Brain microvascular endothelial cell (primary cell): ENCODE results near the gene STOX2.

ENCODE experiments used
- DNase-seq: peaks from one replicate; pipeline ENCODE4 v3.0.0-alpha.2; 2020
- H3K27ac ChIP-seq: fragments of 250-450 bp; sonication (Bioruptor Pico); 2 replicates; pipeline ENCODE4 v1.5.1; 2020; ENCODE audit warnings: mild to moderate bottlenecking, moderate library complexity
- H3K27me3 ChIP-seq: fragments of 250-450 bp; sonication (Bioruptor Pico); replicated peaks from 2 replicates; pipeline ENCODE4 v1.5.1; 2020; ENCODE audit warnings: mild to moderate bottlenecking
- H3K36me3 ChIP-seq: fragments of 250-450 bp; sonication (Bioruptor Pico); replicated peaks from 2 replicates; pipeline ENCODE4 v1.5.1; 2020; ENCODE audit warnings: mild to moderate bottlenecking
- H3K4me3 ChIP-seq: 2 replicates; pipeline ENCODE4 v1.5.1; 2011; ENCODE audit warnings: low read depth, mild to moderate bottlenecking, control low read depth, low read length, moderate library complexity
- CTCF ChIP-seq: IDR thresholded peaks from 2 replicates; pipeline ENCODE4 v1.5.1; 2011; ENCODE audit warnings: low read depth, mild to moderate bottlenecking, moderate library complexity, low read length, control low read depth, inconsistent platforms; ENCODE audit errors: missing control alignments
- in situ Hi-C: cut with HindIII; loops from 2 replicates; pipeline ENCODE4 v1.10.0; 2017; ENCODE audit warnings: low sequenced_read_pairs, low pct_ligation_motif_present

STOX2 gene

GRCh38 chr4:183935355-183936005, 30.4 kb downstream of the STOX2 start:
- H3K4me3 ChIP-seq, result no peak overlapping the region
- H3K27me3 ChIP-seq, result no peaks in the 10 kb centered on the region
- H3K36me3 ChIP-seq, result no peaks in the 10 kb centered on the region
- in situ Hi-C loops, result no loop called here
- TF ChIP-seq CTCF, result no peak
- no peak overlapping the region for H3K27ac ChIP-seq
- no peak for DNase-seq

GRCh38 chr4:183936047-183936446, 30.9 kb downstream of the STOX2 start:
- DNase-seq, result no peak
- TF ChIP-seq CTCF, result no peak
- Histone ChIP-seq H3K27ac (no peak overlapping the region), H3K36me3 (no peaks in the 10 kb centered on the region), H3K27me3 (no peaks in the 10 kb centered on the region), H3K4me3 (no peak overlapping the region)
- in situ Hi-C loops, result no loop called here

GRCh38 chr4:183936574-183937345, 31.7 kb downstream of the STOX2 start:
- H3K27ac ChIP-seq, result no peak overlapping the region
- no peak for DNase-seq
- H3K27me3 ChIP-seq, result no peaks in the 10 kb centered on the region
- H3K36me3 ChIP-seq, result no peaks in the 10 kb centered on the region
- in situ Hi-C loops, result no loop called here
- TF ChIP-seq CTCF, result no peak
- no peak overlapping the region for H3K4me3 ChIP-seq

- TF ChIP-seq CTCF, result no peak
- no peak overlapping the region for H3K4me3 ChIP-seq
- in situ Hi-C loops, result no loop called here
These were observed 35.8 kb downstream of the STOX2 start for GRCh38 chr4:183940864-183941263.

GRCh38 chr4:183941964-183942363, 36.9 kb downstream of the STOX2 start:
- DNase-seq, result no peak
- in situ Hi-C loops, result no loop called here
- H3K27me3 ChIP-seq, result no peaks in the 10 kb centered on the region
- no peak overlapping the region for H3K27ac ChIP-seq
- no peak for TF ChIP-seq CTCF
- no peaks in the 10 kb centered on the region for H3K36me3 ChIP-seq
- H3K4me3 ChIP-seq, result no peak overlapping the region

More at GRCh38 chr4:183940864-183941263, 35.8 kb downstream of the STOX2 start:
- DNase-seq, result no peak
- no peaks in the 10 kb centered on the region for H3K27me3 ChIP-seq
- no peaks in the 10 kb centered on the region for H3K36me3 ChIP-seq
- H3K27ac ChIP-seq, result no peak overlapping the region
